WTC11 (cell line): ENCODE data around the gene FBXO31. TPM values are rescaled to one million over a fixed set of nuclear protein-coding genes. Genes with fewer than 3 reads are reported as not detected.

Experiments used
- ATAC-seq: fragments of 200-7000 bp; cut with Tn5 transposase; 2 replicates; pipeline ENCODE4 v1.10.0; 2021; ENCODE audit warnings: mild to moderate bottlenecking, moderate library complexity
- CTCF ChIA-PET: fragments of 300-600 bp; sonication (Branson Sonifier 250); formaldehyde crosslinking; loops from one replicate; lab custom pipeline; 2021; ENCODE audit warnings: antibody characterized with exemption; lab: Charles Lee
- POLR2A ChIA-PET: fragments of 350-600 bp; sonication (Branson Sonifier 250); formaldehyde crosslinking; loops from one replicate; lab custom pipeline; 2021; ENCODE audit warnings: antibody characterized with exemption; lab: Charles Lee
- DNase-seq: peaks from one replicate; pipeline ENCODE4 v3.0.0; 2021; ENCODE audit warnings: low spot score
- H3K27ac Mint-ChIP-seq: 2 replicates; pipeline ENCODE4 v1.8.0; 2021; ENCODE audit warnings: mixed read lengths
- H3K27me3 Mint-ChIP-seq: 2 replicates; pipeline ENCODE4 v1.8.0; 2021; ENCODE audit warnings: low read depth, mild to moderate bottlenecking, moderate library complexity, mixed read lengths
- H3K36me3 Mint-ChIP-seq: 2 replicates; pipeline ENCODE4 v1.8.0; 2021; ENCODE audit warnings: mixed read lengths
- H3K4me1 Mint-ChIP-seq: 2 replicates; pipeline ENCODE4 v1.8.0; 2022; ENCODE audit warnings: mixed read lengths
- H3K4me3 Mint-ChIP-seq: 2 replicates; pipeline ENCODE4 v1.8.0; 2021; ENCODE audit warnings: mild to moderate bottlenecking, moderate library complexity, mixed read lengths
- H3K9me3 Mint-ChIP-seq: 2 replicates; pipeline ENCODE4 v1.8.0; 2021; ENCODE audit warnings: mixed read lengths
- AR ChIP-seq: fragments of 250-450 bp; sonication (Bioruptor Pico); IDR thresholded peaks from 2 replicates; pipeline ENCODE4 v1.9.0; 2021; ENCODE audit warnings: mild to moderate bottlenecking
- ATF3 ChIP-seq: sonication (generic); formaldehyde crosslinking; conservative IDR thresholded peaks from 2 replicates; pipeline ENCODE4 v1.8.1; 2022; ENCODE audit warnings: mild to moderate bottlenecking, missing genetic modification reagents
- CREM ChIP-seq: sonication (generic); formaldehyde crosslinking; IDR thresholded peaks from 2 replicates; pipeline ENCODE4 v1.8.1; 2022; ENCODE audit warnings: mild to moderate bottlenecking, missing genetic modification reagents, moderate library complexity
- E2F5 ChIP-seq: sonication (generic); formaldehyde crosslinking; IDR thresholded peaks from 2 replicates; pipeline ENCODE4 v1.8.1; 2022; ENCODE audit warnings: mild to moderate bottlenecking, moderate library complexity, missing genetic modification reagents
- ERG ChIP-seq: fragments of 250-450 bp; sonication (Bioruptor Pico); IDR thresholded peaks from 2 replicates; pipeline ENCODE4 v1.8.0; 2021; ENCODE audit warnings: mild to moderate bottlenecking
- FOXJ3 ChIP-seq: sonication (generic); formaldehyde crosslinking; IDR thresholded peaks from 2 replicates; pipeline ENCODE4 v1.9.0; 2021; ENCODE audit warnings: missing genetic modification reagents, mild to moderate bottlenecking, borderline replicate concordance
- FOXP1 ChIP-seq: sonication (generic); formaldehyde crosslinking; IDR thresholded peaks from 2 replicates; pipeline ENCODE4 v1.8.0; 2022; ENCODE audit warnings: missing genetic modification reagents, mild to moderate bottlenecking, moderate library complexity, borderline replicate concordance
- JAZF1 ChIP-seq: fragments of 250-450 bp; sonication (Bioruptor Pico); IDR thresholded peaks from 2 replicates; pipeline ENCODE4 v1.9.0; 2021; ENCODE audit warnings: moderate library complexity, mild to moderate bottlenecking, inconsistent platforms
- KAT7 ChIP-seq: sonication (generic); formaldehyde crosslinking; IDR thresholded peaks from 2 replicates; pipeline ENCODE4 v1.8.1; 2023; ENCODE audit warnings: missing genetic modification reagents, mild to moderate bottlenecking, borderline replicate concordance
- MLX ChIP-seq: sonication (generic); formaldehyde crosslinking; IDR thresholded peaks from 2 replicates; pipeline ENCODE4 v1.8.1; 2023; ENCODE audit warnings: mild to moderate bottlenecking, missing genetic modification reagents, moderate library complexity
- TCF7 ChIP-seq: sonication (generic); formaldehyde crosslinking; IDR thresholded peaks from 2 replicates; pipeline ENCODE4 v1.8.0; 2022; ENCODE audit warnings: mild to moderate bottlenecking, low read depth, missing genetic modification reagents, moderate library complexity
- TEAD4 ChIP-seq: sonication (generic); formaldehyde crosslinking; IDR thresholded peaks from 2 replicates; pipeline ENCODE4 v1.8.0; 2022; ENCODE audit warnings: mild to moderate bottlenecking, missing genetic modification reagents
- USF2 ChIP-seq: sonication (generic); formaldehyde crosslinking; IDR thresholded peaks from 2 replicates; pipeline ENCODE4 v1.8.1; 2023; ENCODE audit warnings: mild to moderate bottlenecking, missing genetic modification reagents, moderate library complexity
- ZMAT4 ChIP-seq: fragments of 250-450 bp; sonication (Bioruptor Pico); IDR thresholded peaks from 2 replicates; pipeline ENCODE4 v1.9.0; 2021; ENCODE audit warnings: mild to moderate bottlenecking
- total RNA-seq: library from RNA; stranded (reverse); gene quantifications from 3 replicates; pipeline ENCODE4 v1.2.3, GENCODE V29; 2021

FBXO31 gene
- total RNA-seq, 1 experiment from 2014 or later, result 22.6 TPM

GRCh38 chr16:87314990-87315420 is 68.6 kb downstream of the FBXO31 start (continued):
- TF ChIP-seq AR (no peak), JAZF1 (CRISPR knock-in tag) (no peak), USF2 (no peak), ZMAT4 (CRISPR knock-in tag) (no peak), ERG (CRISPR knock-in tag) (no peak)

GRCh38 chr16:87312008-87312407 is 71.6 kb downstream of the FBXO31 start:
- Mint-ChIP-seq H3K36me3 (peaks cover 8% of the 10 kb centered on the region), H3K4me3 (no peak overlapping the region), H3K27me3 (peaks cover 5% of the 10 kb centered on the region), H3K9me3 (peaks cover 6% of the 10 kb centered on the region), H3K27ac (no peak overlapping the region), H3K4me1 (no peaks in the 10 kb centered on the region)
- no peak for TF ChIP-seq KAT7 (CRISPR knock-in tag)
- TF ChIP-seq MLX (CRISPR knock-in tag), result no peak
- no peak for TF ChIP-seq E2F5 (CRISPR knock-in tag)
- TF ChIP-seq ATF3 (CRISPR knock-in tag), result no peak
- no peak for TF ChIP-seq CREM (CRISPR knock-in tag)
- TF ChIP-seq TCF7 (CRISPR knock-in tag), result no peak
- TF ChIP-seq TEAD4 (CRISPR knock-in tag), result no peak
- no peak for ATAC-seq
- CTCF ChIA-PET, result interaction anchor here (1.0 kb wide), 1 partner anchor 736 kb away, joined by 6 read pairs; no protein-coding TSS in a partner anchor
- POLR2A ChIA-PET, result interaction anchor here (0.7 kb wide), 1 partner anchor 14 kb away, joined by 3 read pairs; no protein-coding TSS in a partner anchor
- no peak for DNase-seq

- Mint-ChIP-seq H3K27ac (no peak overlapping the region), H3K36me3 (peaks cover 9% of the 10 kb centered on the region), H3K4me3 (no peak overlapping the region), H3K27me3 (peaks cover 5% of the 10 kb centered on the region), H3K4me1 (peaks cover 3% of the 10 kb centered on the region; the same call in 1 of the 2 replicates), H3K9me3 (peaks cover 6% of the 10 kb centered on the region)
- no peak for ATAC-seq
- POLR2A ChIA-PET, result no interaction called here
- TF ChIP-seq FOXP1, result no peak
- TF ChIP-seq FOXJ3, result no peak
- DNase-seq, result no peak
- CTCF ChIA-PET, result interaction anchor here (0.5 to 1.0 kb wide), 2 partner anchors 69 to 735 kb away, joined by 3 to 6 read pairs; no protein-coding TSS in a partner anchor
Observed at GRCh38 chr16:87311387-87311786, 72.2 kb downstream of the FBXO31 start.
